Smooth muscle cell (in vitro differentiated cells): ENCODE measurements around the gene KMO. TPM values are rescaled to one million over a fixed set of nuclear protein-coding genes. Genes with fewer than 3 reads are reported as not detected.

ENCODE experiments used
- DNase-seq: peaks from one replicate; lab custom pipeline; 2025; ENCODE audit not compliant: unreplicated experiment; lab: John Stamatoyannopoulos, UW
- H2AFZ ChIP-seq: fragments of 200-600 bp; sonication (generic); 2 replicates; pipeline ENCODE4 v1.6.0; 2016; ENCODE audit warnings: antibody characterized with exemption, low read depth, mild to moderate bottlenecking
- H3F3A ChIP-seq: fragments of 200-600 bp; sonication (generic); 2 replicates; pipeline ENCODE4 v1.6.0; 2017; ENCODE audit warnings: antibody characterized with exemption, low read depth
- H3K27ac ChIP-seq: fragments of 200-600 bp; sonication (generic); 2 replicates; pipeline ENCODE4 v1.5.1; 2016; ENCODE audit warnings: low read depth, mild to moderate bottlenecking
- H3K27me3 ChIP-seq: fragments of 200-600 bp; sonication (generic); 2 replicates; pipeline ENCODE4 v1.6.1; 2016; ENCODE audit warnings: low read depth, mild to moderate bottlenecking
- H3K36me3 ChIP-seq: fragments of 200-600 bp; sonication (generic); 2 replicates; pipeline ENCODE4 v1.5.1; 2016; ENCODE audit warnings: low read depth
- H3K4me1 ChIP-seq: fragments of 200-600 bp; sonication (generic); 2 replicates; pipeline ENCODE4 v1.5.1; 2016; ENCODE audit warnings: low read depth
- H3K4me2 ChIP-seq: fragments of 200-600 bp; sonication (generic); 2 replicates; pipeline ENCODE4 v1.6.0; 2016; ENCODE audit warnings: mild to moderate bottlenecking
- H3K4me3 ChIP-seq: fragments of 200-600 bp; sonication (generic); 2 replicates; pipeline ENCODE4 v1.5.1; 2016; ENCODE audit warnings: mild to moderate bottlenecking
- H3K79me2 ChIP-seq: fragments of 200-600 bp; sonication (generic); 2 replicates; pipeline ENCODE4 v1.6.0; 2016; ENCODE audit warnings: low read depth, mild to moderate bottlenecking
- H3K9ac ChIP-seq: fragments of 200-600 bp; sonication (generic); 2 replicates; pipeline ENCODE4 v1.6.0; 2016; ENCODE audit warnings: low read depth
- H3K9me3 ChIP-seq: fragments of 200-600 bp; sonication (generic); replicated peaks from 2 replicates; pipeline ENCODE4 v1.5.1; 2016; ENCODE audit warnings: low read depth
- H4K20me1 ChIP-seq: fragments of 200-600 bp; sonication (generic); 2 replicates; pipeline ENCODE4 v1.6.0; 2016; ENCODE audit warnings: low read depth
- CTCF ChIP-seq: fragments of 200-600 bp; sonication (generic); IDR thresholded peaks from 2 replicates; pipeline ENCODE4 v1.5.1; 2017; ENCODE audit warnings: borderline replicate concordance, mild to moderate bottlenecking, antibody characterized with exemption; ENCODE audit not compliant: insufficient read depth, poor library complexity, severe bottlenecking
- WGBS: methylation state at CpG from one replicate; pipeline ENCODE4 v1.1.7; 2016; ENCODE audit warnings: low lambda C conversion rate; 5-methylcytosine and 5-hydroxymethylcytosine counted together
- polyA plus RNA-seq: library from polyadenylated mRNA; unstranded; fragments of >200 nt; fragmentation: Nextera tagmentation; extraction: Ambion mirVana; gene quantifications from 2 replicates; pipeline ENCODE4 v1.2.1, GENCODE V29; 2016
- total RNA-seq: library from RNA; depleted of rRNA; stranded (reverse); fragments of >200 nt; gene quantifications from 2 replicates; pipeline ENCODE4 v1.2.3, GENCODE V29; 2014

The KMO gene
- total and polyA plus RNA-seq, 2 experiments from 2014 or later = 0.09 TPM

- Histone ChIP-seq H3K27ac (no peak overlapping the region), H3K4me1 (no peaks in the 10 kb centered on the region), H3K36me3 (no peaks in the 10 kb centered on the region), H3K4me3 (no peak overlapping the region), H3K4me2 (no peak overlapping the region), H3F3A (no peaks in the 10 kb centered on the region), H3K79me2 (peaks cover 3% of the 10 kb centered on the region), H3K9ac (no peak overlapping the region), H2AFZ (no peak overlapping the region), H4K20me1 (no peaks in the 10 kb centered on the region), H3K27me3 (no peaks in the 10 kb centered on the region), H3K9me3 (no peaks in the 10 kb centered on the region)
- TF ChIP-seq CTCF = no peak
- DNase-seq = no peak
- 91% methylated on average over 2 of the region's 2 CpGs for WGBS
Measured at GRCh38 chr1:241624935-241625334, 92.8 kb downstream of the KMO start.

GRCh38 chr1:241627453-241628259, 95.5 kb downstream of the KMO start:
- Histone ChIP-seq H2AFZ (no peak overlapping the region), H3K79me2 (peaks cover 6% of the 10 kb centered on the region), H3K27ac (no peak overlapping the region), H3K27me3 (no peaks in the 10 kb centered on the region), H4K20me1 (no peaks in the 10 kb centered on the region), H3K4me3 (no peak overlapping the region), H3K9me3 (no peaks in the 10 kb centered on the region), H3K36me3 (no peaks in the 10 kb centered on the region), H3F3A (no peaks in the 10 kb centered on the region), H3K9ac (no peak overlapping the region), H3K4me2 (no peak overlapping the region), H3K4me1 (no peaks in the 10 kb centered on the region)
- WGBS = 83% methylated on average over 9 of the region's 9 CpGs
- peak; percentile 54 for TF ChIP-seq CTCF
- no peak for DNase-seq

- H3K4me1 ChIP-seq = no peaks in the 10 kb centered on the region
- H3K9ac ChIP-seq = no peak overlapping the region
- no peaks in the 10 kb centered on the region for H3K9me3 ChIP-seq
- no peak for DNase-seq
- no peak overlapping the region for H3K4me3 ChIP-seq
- no peak overlapping the region for H3K4me2 ChIP-seq
- H3F3A ChIP-seq = no peaks in the 10 kb centered on the region
- no peaks in the 10 kb centered on the region for H3K36me3 ChIP-seq
- H3K27me3 ChIP-seq = no peaks in the 10 kb centered on the region
- H4K20me1 ChIP-seq = peaks cover 7% of the 10 kb centered on the region
- no peak for TF ChIP-seq CTCF
- H3K79me2 ChIP-seq = peaks cover 23% of the 10 kb centered on the region
- H2AFZ ChIP-seq = no peak overlapping the region
- no peak overlapping the region for H3K27ac ChIP-seq
Measured at GRCh38 chr1:241630005-241630404, 97.8 kb downstream of the KMO start.

GRCh38 chr1:241630476-241630875, 98.3 kb downstream of the KMO start:
- no peak for TF ChIP-seq CTCF
- Histone ChIP-seq H3F3A (no peaks in the 10 kb centered on the region), H3K27ac (no peak overlapping the region), H3K79me2 (peaks cover 28% of the 10 kb centered on the region), H3K27me3 (no peaks in the 10 kb centered on the region), H3K9me3 (no peaks in the 10 kb centered on the region), H3K36me3 (no peaks in the 10 kb centered on the region), H3K4me2 (no peak overlapping the region), H4K20me1 (peaks cover 7% of the 10 kb centered on the region), H3K4me1 (no peaks in the 10 kb centered on the region), H3K9ac (no peak overlapping the region), H3K4me3 (no peak overlapping the region), H2AFZ (no peak overlapping the region)
- DNase-seq = no peak
- 74% methylated on average over 1 of the region's 1 CpG for WGBS
